IPS DF 19.7 (cell line): ENCODE measurements around the gene PRKCH.

Experiments used
- DNase-seq: peaks from one replicate; pipeline ENCODE4 v3.0.0-alpha.2; 2013; ENCODE audit warnings: low read depth, low spot score

PRKCH gene

GRCh38 chr14:61543946-61544345 is 222.6 kb downstream of the PRKCH start:
- DNase-seq: no peak

GRCh38 chr14:61544448-61545330 is 223.3 kb downstream of the PRKCH start:
- DNase-seq: no peak

- DNase-seq: no peak
Measured at GRCh38 chr14:61545726-61546455, 224.5 kb downstream of the PRKCH start.

GRCh38 chr14:61547186-61548069 is 226.0 kb downstream of the PRKCH start:
- no peak for DNase-seq

GRCh38 chr14:61549425-61549824 is 228.0 kb downstream of the PRKCH start:
- DNase-seq: no peak

- no peak for DNase-seq
Measured at GRCh38 chr14:61551384-61551783, 230.0 kb downstream of the PRKCH start.

GRCh38 chr14:61552241-61552640 is 230.9 kb downstream of the PRKCH start:
- no peak for DNase-seq

- no peak for DNase-seq
Measured at GRCh38 chr14:61553730-61554641, 232.6 kb downstream of the PRKCH start.

GRCh38 chr14:61555056-61555838 is 233.9 kb downstream of the PRKCH start:
- no peak for DNase-seq

- DNase-seq: no peak
Measured at GRCh38 chr14:61556455-61556854, 235.1 kb downstream of the PRKCH start.

GRCh38 chr14:61557262-61557661 is 235.9 kb downstream of the PRKCH start:
- DNase-seq: no peak

- DNase-seq: no peak
Measured at GRCh38 chr14:61557854-61558253, 236.5 kb downstream of the PRKCH start.

GRCh38 chr14:61558271-61558670 is 236.9 kb downstream of the PRKCH start:
- DNase-seq: no peak

- DNase-seq: no peak
Measured at GRCh38 chr14:61559641-61560201, 238.3 kb downstream of the PRKCH start.

- no peak for DNase-seq
Measured at GRCh38 chr14:61560323-61560722, 238.9 kb downstream of the PRKCH start.

- no peak for DNase-seq
Measured at GRCh38 chr14:61561104-61561503, 239.7 kb downstream of the PRKCH start.

GRCh38 chr14:61561657-61562276 is 240.4 kb downstream of the PRKCH start:
- no peak for DNase-seq

- DNase-seq: no peak
Measured at GRCh38 chr14:61562321-61563161, 241.2 kb downstream of the PRKCH start.
